Fibroblast of lung (primary cell): Measurements from ENCODE around the gene FRS2.
"Not testable (repeated sequence)": the region's sequence is repeated elsewhere in the genome, so short reads cannot be mapped to it uniquely, and the experiment has no call there.

Source experiments
- EZH2 ChIP-seq: IDR thresholded peaks from 2 replicates; pipeline ENCODE4 v1.5.1; 2012; ENCODE audit warnings: low read length, control low read depth, mild to moderate bottlenecking; ENCODE audit errors: missing control alignments
- TF ChIP-seq, protein P1 (sequence below), 2 donors: IDR thresholded peaks in 1 of 2; conservative IDR thresholded peaks in 1 of 2; 1 replicate in 1 of 2; 2 replicates in 1 of 2; pipeline ENCODE4 v1.5.1; 2011 to 2012; ENCODE audit warnings: low read length in 2 of 2, control low read depth in 1 of 2, inconsistent platforms in 1 of 2, low read depth in 1 of 2, mild to moderate bottlenecking in 1 of 2

- not testable (repeated sequence) for TF ChIP-seq EZH2
- TF ChIP-seq, protein P1, sequence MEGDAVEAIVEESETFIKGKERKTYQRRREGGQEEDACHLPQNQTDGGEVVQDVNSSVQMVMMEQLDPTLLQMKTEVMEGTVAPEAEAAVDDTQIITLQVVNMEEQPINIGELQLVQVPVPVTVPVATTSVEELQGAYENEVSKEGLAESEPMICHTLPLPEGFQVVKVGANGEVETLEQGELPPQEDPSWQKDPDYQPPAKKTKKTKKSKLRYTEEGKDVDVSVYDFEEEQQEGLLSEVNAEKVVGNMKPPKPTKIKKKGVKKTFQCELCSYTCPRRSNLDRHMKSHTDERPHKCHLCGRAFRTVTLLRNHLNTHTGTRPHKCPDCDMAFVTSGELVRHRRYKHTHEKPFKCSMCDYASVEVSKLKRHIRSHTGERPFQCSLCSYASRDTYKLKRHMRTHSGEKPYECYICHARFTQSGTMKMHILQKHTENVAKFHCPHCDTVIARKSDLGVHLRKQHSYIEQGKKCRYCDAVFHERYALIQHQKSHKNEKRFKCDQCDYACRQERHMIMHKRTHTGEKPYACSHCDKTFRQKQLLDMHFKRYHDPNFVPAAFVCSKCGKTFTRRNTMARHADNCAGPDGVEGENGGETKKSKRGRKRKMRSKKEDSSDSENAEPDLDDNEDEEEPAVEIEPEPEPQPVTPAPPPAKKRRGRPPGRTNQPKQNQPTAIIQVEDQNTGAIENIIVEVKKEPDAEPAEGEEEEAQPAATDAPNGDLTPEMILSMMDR (conservative IDR thresholded peaks at IDR 0.05 in 1 of 2, IDR thresholded peaks at IDR 0.05 in 1 of 2; ENCODE audit: low read depth in 1 of 2, low read length in 2 of 2), result not testable (repeated sequence)
Observed at GRCh38 chr12:69604275-69604674, 134.1 kb downstream of the FRS2 start.
